Activated naive CD8-positive, alpha-beta T cell treated with anti-CD3 and anti-CD28 coated beads, Interleukin-2, amount 50 U/mL, for 24 hours (primary cell): ENCODE results near the gene ADGRG7.
A peak's percentile ranks its signal among the peaks of the same experiment; 100 is the strongest.

Source experiments
- ATAC-seq: fragments of 150-1000 bp; cut with Tn5 transposase; one replicate; pipeline ENCODE4 v1.10.0; 2021
- DNase-seq: peaks from one replicate; pipeline ENCODE4 v3.0.0; 2021
- H3K27ac Mint-ChIP-seq: one replicate; pipeline ENCODE4 v1.8.0; 2021; ENCODE audit warnings: mild to moderate bottlenecking, mixed read lengths
- H3K27me3 Mint-ChIP-seq: one replicate; pipeline ENCODE4 v1.8.0; 2021; ENCODE audit warnings: mixed read lengths
- H3K36me3 Mint-ChIP-seq: one replicate; pipeline ENCODE4 v1.8.0; 2021; ENCODE audit warnings: low read depth, mixed read lengths
- H3K4me1 Mint-ChIP-seq: one replicate; pipeline ENCODE4 v1.8.0; 2021; ENCODE audit warnings: mixed read lengths
- H3K4me3 Mint-ChIP-seq: one replicate; pipeline ENCODE4 v1.8.0; 2021; ENCODE audit warnings: mild to moderate bottlenecking, moderate library complexity, mixed read lengths
- H3K9me3 Mint-ChIP-seq: one replicate; pipeline ENCODE4 v1.8.0; 2021; ENCODE audit warnings: mixed read lengths

The ADGRG7 gene

GRCh38 chr3:100682854-100683760, 73.7 kb downstream of the ADGRG7 start:
- Mint-ChIP-seq H3K27ac (no peak overlapping the region), H3K36me3 (no peaks in the 10 kb centered on the region), H3K27me3 (no peaks in the 10 kb centered on the region), H3K4me3 (no peak overlapping the region), H3K9me3 (no peaks in the 10 kb centered on the region), H3K4me1 (no peaks in the 10 kb centered on the region)
- DNase-seq, result no peak
- ATAC-seq, result peak; percentile 36

- H3K27me3 Mint-ChIP-seq, result peaks cover 34% of the 10 kb centered on the region
- no peaks in the 10 kb centered on the region for H3K4me1 Mint-ChIP-seq
- no peaks in the 10 kb centered on the region for H3K9me3 Mint-ChIP-seq
- no peak overlapping the region for H3K27ac Mint-ChIP-seq
- H3K36me3 Mint-ChIP-seq, result no peaks in the 10 kb centered on the region
- ATAC-seq (no peak), DNase-seq (no peak)
- no peak overlapping the region for H3K4me3 Mint-ChIP-seq
These were observed 83.8 kb downstream of the ADGRG7 start for GRCh38 chr3:100693225-100693624.

GRCh38 chr3:100695696-100696095, 86.3 kb downstream of the ADGRG7 start:
- Mint-ChIP-seq H3K9me3 (no peaks in the 10 kb centered on the region), H3K4me3 (no peak overlapping the region), H3K36me3 (no peaks in the 10 kb centered on the region), H3K27ac (no peak overlapping the region), H3K4me1 (no peaks in the 10 kb centered on the region), H3K27me3 (peaks cover 47% of the 10 kb centered on the region)
- ATAC-seq, result no peak
- DNase-seq, result no peak

- ATAC-seq, result no peak
- no peak for DNase-seq
- H3K4me3 Mint-ChIP-seq, result no peak overlapping the region
- no peaks in the 10 kb centered on the region for H3K9me3 Mint-ChIP-seq
- H3K27me3 Mint-ChIP-seq, result peaks cover 47% of the 10 kb centered on the region
- H3K27ac Mint-ChIP-seq, result no peak overlapping the region
- no peaks in the 10 kb centered on the region for H3K36me3 Mint-ChIP-seq
- H3K4me1 Mint-ChIP-seq, result no peaks in the 10 kb centered on the region
These were observed 86.8 kb downstream of the ADGRG7 start for GRCh38 chr3:100696161-100696560.

- peaks cover 50% of the 10 kb centered on the region for H3K27me3 Mint-ChIP-seq
- DNase-seq (no peak), ATAC-seq (no peak)
- no peaks in the 10 kb centered on the region for H3K4me1 Mint-ChIP-seq
- H3K4me3 Mint-ChIP-seq, result no peak overlapping the region
- no peaks in the 10 kb centered on the region for H3K36me3 Mint-ChIP-seq
- H3K9me3 Mint-ChIP-seq, result no peaks in the 10 kb centered on the region
- no peak overlapping the region for H3K27ac Mint-ChIP-seq
These were observed 87.8 kb downstream of the ADGRG7 start for GRCh38 chr3:100697172-100697571.

GRCh38 chr3:100697723-100698285, 88.4 kb downstream of the ADGRG7 start:
- H3K36me3 Mint-ChIP-seq, result no peaks in the 10 kb centered on the region
- no peak overlapping the region for H3K27ac Mint-ChIP-seq
- DNase-seq, result no peak
- no peak for ATAC-seq
- H3K9me3 Mint-ChIP-seq, result no peaks in the 10 kb centered on the region
- peaks cover 51% of the 10 kb centered on the region for H3K27me3 Mint-ChIP-seq
- no peaks in the 10 kb centered on the region for H3K4me1 Mint-ChIP-seq
- H3K4me3 Mint-ChIP-seq, result no peak overlapping the region

GRCh38 chr3:100698736-100699135, 89.3 kb downstream of the ADGRG7 start:
- ATAC-seq, result no peak
- Mint-ChIP-seq H3K27me3 (peaks cover 53% of the 10 kb centered on the region), H3K27ac (no peak overlapping the region), H3K4me1 (no peaks in the 10 kb centered on the region), H3K36me3 (no peaks in the 10 kb centered on the region), H3K4me3 (no peak overlapping the region), H3K9me3 (no peaks in the 10 kb centered on the region)
- DNase-seq, result no peak

GRCh38 chr3:100700708-100701107, 91.3 kb downstream of the ADGRG7 start:
- Mint-ChIP-seq H3K9me3 (no peaks in the 10 kb centered on the region), H3K27ac (no peak overlapping the region), H3K4me1 (no peaks in the 10 kb centered on the region), H3K4me3 (no peak overlapping the region), H3K36me3 (no peaks in the 10 kb centered on the region), H3K27me3 (peaks cover 45% of the 10 kb centered on the region)
- ATAC-seq (no peak), DNase-seq (no peak)

- no peak overlapping the region for H3K27ac Mint-ChIP-seq
- H3K4me1 Mint-ChIP-seq, result no peaks in the 10 kb centered on the region
- H3K36me3 Mint-ChIP-seq, result no peaks in the 10 kb centered on the region
- ATAC-seq (no peak), DNase-seq (no peak)
- H3K4me3 Mint-ChIP-seq, result no peak overlapping the region
- no peaks in the 10 kb centered on the region for H3K9me3 Mint-ChIP-seq
- peaks cover 44% of the 10 kb centered on the region for H3K27me3 Mint-ChIP-seq
These were observed 92.9 kb downstream of the ADGRG7 start for GRCh38 chr3:100702082-100702979.

- Mint-ChIP-seq H3K27ac (no peak overlapping the region), H3K36me3 (no peaks in the 10 kb centered on the region), H3K4me1 (no peaks in the 10 kb centered on the region), H3K9me3 (no peaks in the 10 kb centered on the region), H3K4me3 (no peak overlapping the region), H3K27me3 (peaks cover 41% of the 10 kb centered on the region)
- ATAC-seq (no peak), DNase-seq (no peak)
These were observed 93.6 kb downstream of the ADGRG7 start for GRCh38 chr3:100702980-100703345.

GRCh38 chr3:100703865-100704264, 94.5 kb downstream of the ADGRG7 start:
- ATAC-seq, result no peak
- Mint-ChIP-seq H3K4me1 (peaks cover 8% of the 10 kb centered on the region), H3K36me3 (no peaks in the 10 kb centered on the region), H3K4me3 (no peak overlapping the region), H3K27ac (no peak overlapping the region), H3K9me3 (no peaks in the 10 kb centered on the region), H3K27me3 (peaks cover 33% of the 10 kb centered on the region)
- no peak for DNase-seq

- Mint-ChIP-seq H3K4me3 (no peak overlapping the region), H3K36me3 (peaks cover 7% of the 10 kb centered on the region), H3K9me3 (no peaks in the 10 kb centered on the region), H3K27me3 (peaks cover 25% of the 10 kb centered on the region), H3K4me1 (peaks cover 24% of the 10 kb centered on the region), H3K27ac (no peak overlapping the region)
- no peak for ATAC-seq
- no peak for DNase-seq
These were observed 97.0 kb downstream of the ADGRG7 start for GRCh38 chr3:100706365-100706764.

- Mint-ChIP-seq H3K27ac (peak overlapping the region; percentile 89), H3K4me3 (peak overlapping the region; percentile 78), H3K4me1 (peaks cover 43% of the 10 kb centered on the region), H3K36me3 (peaks cover 18% of the 10 kb centered on the region), H3K27me3 (peaks cover 14% of the 10 kb centered on the region), H3K9me3 (no peaks in the 10 kb centered on the region)
- ATAC-seq (no peak), DNase-seq (no peak)
These were observed 99.2 kb downstream of the ADGRG7 start for GRCh38 chr3:100708644-100708988.

- ATAC-seq, result peak; percentile 97
- Mint-ChIP-seq H3K36me3 (peaks cover 22% of the 10 kb centered on the region), H3K9me3 (no peaks in the 10 kb centered on the region), H3K4me3 (peak within 1 kb of the TSS; percentile 78), H3K27me3 (peaks cover 14% of the 10 kb centered on the region), H3K4me1 (peaks cover 45% of the 10 kb centered on the region), H3K27ac (peak within 1 kb of the TSS; percentile 89)
- DNase-seq, result peak; percentile 98
These were observed 99.8 kb downstream of the ADGRG7 start, which contains the start of gene TFG for GRCh38 chr3:100708989-100709841. TFG (plus strand) TSS chr3:100709494; CDS start chr3:100713686, 4,192 bp downstream.
